MCF 10A (cell line): ENCODE results near the gene APOC1. TPM values are rescaled to one million over a fixed set of nuclear protein-coding genes. Genes with fewer than 3 reads are reported as not detected.

Experiments
- BruUV-seq: library from RNA; stranded (reverse); fragments of 400-500 nt; replicated peaks from 2 replicates; lab custom pipeline; 2021; lab: Mats Ljungman, UMichigan
- CTCF ChIA-PET: fragments of 300-600 bp; sonication (Branson Sonifier 250); formaldehyde crosslinking; extraction: SDS; loops from one replicate; lab custom pipeline; 2021; ENCODE audit warnings: antibody characterized with exemption, inconsistent platforms; lab: Yijun Ruan, JAX
- POLR2A ChIA-PET: fragments of 300-600, 350-650 bp; sonication (Branson Sonifier 250); formaldehyde crosslinking; extraction: SDS; loops from one replicate; lab custom pipeline; 2020; ENCODE audit warnings: antibody characterized with exemption, inconsistent platforms; lab: Yijun Ruan, JAX
- DNase-seq: peaks from one replicate; pipeline ENCODE4 v3.0.0-alpha.2; 2018; ENCODE audit not compliant: unreplicated experiment
- H3K27ac Mint-ChIP-seq: one replicate; pipeline ENCODE4 v1.8.0; 2022; ENCODE audit warnings: mild to moderate bottlenecking, low read depth, mixed read lengths; ENCODE audit not compliant: unreplicated experiment
- H3K27me3 Mint-ChIP-seq: one replicate; pipeline ENCODE4 v1.8.0; 2022; ENCODE audit warnings: mixed read lengths; ENCODE audit not compliant: insufficient read depth, unreplicated experiment
- H3K36me3 Mint-ChIP-seq: one replicate; pipeline ENCODE4 v1.8.0; 2022; ENCODE audit warnings: mild to moderate bottlenecking, moderate library complexity, mixed read lengths; ENCODE audit not compliant: insufficient read depth, unreplicated experiment
- H3K4me1 Mint-ChIP-seq: one replicate; pipeline ENCODE4 v1.8.0; 2022; ENCODE audit warnings: mixed read lengths; ENCODE audit not compliant: insufficient read depth, unreplicated experiment
- H3K4me3 Mint-ChIP-seq: one replicate; pipeline ENCODE4 v1.8.0; 2022; ENCODE audit warnings: mild to moderate bottlenecking, moderate library complexity, mixed read lengths; ENCODE audit not compliant: unreplicated experiment
- H3K9me3 Mint-ChIP-seq: one replicate; pipeline ENCODE4 v1.8.0; 2022; ENCODE audit warnings: mixed read lengths; ENCODE audit not compliant: unreplicated experiment
- CTCF ChIP-seq: fragments of 200-600 bp; IDR thresholded peaks from one replicate; pipeline ENCODE4 v1.8.0; 2022; ENCODE audit warnings: antibody characterized with exemption, mild to moderate bottlenecking; ENCODE audit not compliant: unreplicated experiment
- intact Hi-C: fragments of 100-400 bp; cut with micrococcal nuclease; formaldehyde crosslinking; loops from 2 replicates; pipeline ENCODE4 v1.14.1; 2022
- total RNA-seq: library from RNA; stranded (reverse); gene quantifications from 2 replicates; pipeline ENCODE4 v1.2.3, GENCODE V29; 2022

The APOC1 gene
- total RNA-seq, 1 experiment from 2014 or later, result 1.1 TPM

- POLR2A ChIA-PET, result interaction anchor here (0.7 to 1.3 kb wide), 4 partner anchors 11 to 171 kb away, joined by 3 to 4 read pairs (median 4); partner anchors contain the start of gene CLPTM1
- no peak overlapping the region for H3K27ac Mint-ChIP-seq
- intact Hi-C loops, result loop anchor here (1.0 kb wide), 1 partner anchor 47 kb away; no protein-coding TSS in a partner anchor
These were observed 10.6 kb upstream of the APOC1 start for GRCh38 chr19:44903602-44904425.

DNA sequence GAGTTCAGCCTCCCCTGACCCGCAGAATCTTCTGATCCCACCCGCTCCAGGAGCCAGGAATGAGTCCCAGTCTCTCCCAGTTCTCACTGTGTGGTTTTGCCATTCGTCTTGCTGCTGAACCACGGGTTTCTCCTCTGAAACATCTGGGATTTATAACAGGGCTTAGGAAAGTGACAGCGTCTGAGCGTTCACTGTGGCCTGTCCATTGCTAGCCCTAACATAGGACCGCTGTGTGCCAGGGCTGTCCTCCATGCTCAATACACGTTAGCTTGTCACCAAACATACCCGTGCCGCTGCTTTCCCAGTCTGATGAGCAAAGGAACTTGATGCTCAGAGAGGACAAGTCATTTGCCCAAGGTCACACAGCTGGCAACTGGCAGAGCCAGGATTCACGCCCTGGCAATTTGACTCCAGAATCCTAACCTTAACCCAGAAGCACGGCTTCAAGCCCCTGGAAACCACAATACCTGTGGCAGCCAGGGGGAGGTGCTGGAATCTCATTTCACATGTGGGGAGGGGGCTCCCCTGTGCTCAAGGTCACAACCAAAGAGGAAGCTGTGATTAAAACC, 9.9 kb upstream of the APOC1 start:
- no peaks in the 10 kb centered on the region for H3K9me3 Mint-ChIP-seq
- ChIA-PET CTCF (interaction anchor here (0.6 to 3.9 kb wide), 21 partner anchors 8 to 216 kb away, joined by 3 to 49 read pairs (median 4); partner anchors contain the start of genes APOC1 and TOMM40), POLR2A (interaction anchor here (0.8 to 1.3 kb wide), 3 partner anchors 11 to 50 kb away, joined by 3 to 4 read pairs (median 3); partner anchors contain the start of gene CLPTM1)
- peaks cover 47% of the 10 kb centered on the region for H3K36me3 Mint-ChIP-seq
- peaks cover 7% of the 10 kb centered on the region for H3K4me1 Mint-ChIP-seq
- peak; percentile 30 for TF ChIP-seq CTCF
- peaks cover 10% of the 10 kb centered on the region for H3K27me3 Mint-ChIP-seq
- no peak overlapping the region for H3K4me3 Mint-ChIP-seq
- no TSS peak for BruUV-seq
- no peak for DNase-seq
- intact Hi-C loops, result no loop called here
- H3K27ac Mint-ChIP-seq, result no peak overlapping the region

More at GRCh38 chr19:44903602-44904425, 10.6 kb upstream of the APOC1 start:
- peak; percentile 63 for DNase-seq
- no peaks in the 10 kb centered on the region for H3K9me3 Mint-ChIP-seq
- TF ChIP-seq CTCF, result peak; percentile 97
- H3K36me3 Mint-ChIP-seq, result peaks cover 54% of the 10 kb centered on the region
- H3K4me1 Mint-ChIP-seq, result peaks cover 7% of the 10 kb centered on the region
- CTCF ChIA-PET, result interaction anchor here (0.6 to 3.9 kb wide), 24 partner anchors 9 to 1136 kb away, joined by 3 to 49 read pairs (median 4); partner anchors contain the start of genes APOC1 and TOMM40
- H3K27me3 Mint-ChIP-seq, result peaks cover 10% of the 10 kb centered on the region
- no TSS peak for BruUV-seq
- no peak overlapping the region for H3K4me3 Mint-ChIP-seq

DNA sequence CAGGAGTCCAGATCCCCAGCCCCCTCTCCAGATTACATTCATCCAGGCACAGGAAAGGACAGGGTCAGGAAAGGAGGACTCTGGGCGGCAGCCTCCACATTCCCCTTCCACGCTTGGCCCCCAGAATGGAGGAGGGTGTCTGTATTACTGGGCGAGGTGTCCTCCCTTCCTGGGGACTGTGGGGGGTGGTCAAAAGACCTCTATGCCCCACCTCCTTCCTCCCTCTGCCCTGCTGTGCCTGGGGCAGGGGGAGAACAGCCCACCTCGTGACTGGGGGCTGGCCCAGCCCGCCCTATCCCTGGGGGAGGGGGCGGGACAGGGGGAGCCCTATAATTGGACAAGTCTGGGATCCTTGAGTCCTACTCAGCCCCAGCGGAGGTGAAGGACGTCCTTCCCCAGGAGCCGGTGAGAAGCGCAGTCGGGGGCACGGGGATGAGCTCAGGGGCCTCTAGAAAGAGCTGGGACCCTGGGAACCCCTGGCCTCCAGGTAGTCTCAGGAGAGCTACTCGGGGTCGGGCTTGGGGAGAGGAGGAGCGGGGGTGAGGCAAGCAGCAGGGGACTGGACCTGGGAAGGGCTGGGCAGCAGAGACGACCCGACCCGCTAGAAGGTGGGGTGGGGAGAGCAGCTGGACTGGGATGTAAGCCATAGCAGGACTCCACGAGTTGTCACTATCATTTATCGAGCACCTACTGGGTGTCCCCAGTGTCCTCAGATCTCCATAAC, 8.8 kb upstream of the APOC1 start, which contains the start of gene APOE:
Gene APOE (plus strand): TSS at position 360 of the 724 bp plus-strand sequence. CDS start 829 bp downstream, outside the sequence.
- Mint-ChIP-seq H3K36me3 (peaks cover 36% of the 10 kb centered on the region), H3K27me3 (peaks cover 10% of the 10 kb centered on the region), H3K4me3 (peak within 1 kb of the TSS; percentile 4), H3K4me1 (peaks cover 12% of the 10 kb centered on the region), H3K9me3 (no peaks in the 10 kb centered on the region), H3K27ac (peak within 1 kb of the TSS; percentile 43)
- DNase-seq, result no peak
- no peak for TF ChIP-seq CTCF
- BruUV-seq, result no TSS peak
- intact Hi-C loops, result no loop called here
- POLR2A ChIA-PET, result interaction anchor here (1.1 kb wide), 1 partner anchor 49 kb away, joined by 4 read pairs; the partner anchor contains the start of gene CLPTM1
- CTCF ChIA-PET, result interaction anchor here (0.7 to 3.9 kb wide), 5 partner anchors 10 to 61 kb away, joined by 3 to 49 read pairs (median 4); no protein-coding TSS in a partner anchor
